ENCODE data around the gene AMTN. TPM values are rescaled to one million over a fixed set of nuclear protein-coding genes. Genes with fewer than 3 reads are reported as not detected.

Gene AMTN
- total and polyA plus RNA-seq, 2 of the 8 experiments (the other 6 are each of a cell fraction or from before 2014, with no cell fraction given): not detected

DNA sequence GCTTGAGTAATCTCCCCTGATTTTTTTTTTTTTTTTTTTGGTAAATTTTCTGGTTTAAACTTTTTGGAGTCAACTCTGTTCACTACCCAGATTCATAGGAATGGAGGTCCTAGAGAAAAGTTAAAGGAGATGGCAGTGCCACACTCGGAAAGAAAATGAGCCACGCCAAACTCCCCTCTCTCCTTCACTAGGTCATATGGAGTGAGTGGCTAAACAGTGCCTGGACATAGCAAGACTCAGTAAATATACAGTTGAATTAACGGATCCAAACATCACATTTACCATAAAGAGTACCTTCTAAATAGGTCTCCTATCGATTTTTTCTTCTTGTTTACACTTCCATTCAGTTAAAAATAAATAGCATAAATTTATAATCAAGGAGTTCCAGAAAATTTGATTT is 13.6 kb upstream of the AMTN start:
- no peak overlapping the region for H3K4me2 ChIP-seq (ENCODE audit: insufficient read depth in 1 of 2, low read depth in 2 of 2, low read length in 2 of 2)
- H2AK5ac ChIP-seq (ENCODE audit: low read depth, low read length): no peak overlapping the region
- no peak overlapping the region for H2BK20ac ChIP-seq (ENCODE audit: low read length)
- whole genome bisulfite sequencing, 2 experiments (ENCODE audit: extremely low coverage in 1 of 2, insufficient coverage in 1 of 2, insufficient read length in 1 of 2, insufficient replicate concordance in 2 of 2, low coverage in 1 of 2, low lambda C conversion rate in 2 of 2, missing lambda C conversion rate in 1 of 2): 76% methylated on average over 4 of the region's 4 CpGs; no CpG with 5 or more reads in 1 of the 2 experiments
- no peaks in the 10 kb centered on the region for H3K23me2 ChIP-seq (ENCODE audit: low read depth, low read length)
- H3K27me3 ChIP-seq (replicated peaks in 1 of 4; ENCODE audit: control insufficient read depth in 3 of 4, extremely low read depth in 1 of 4, insufficient read depth in 3 of 4, low read length in 3 of 4): no peaks in the 10 kb centered on the region
- no peak overlapping the region for H3K56ac ChIP-seq (replicated peaks; ENCODE audit: insufficient read length, low read depth, low read length)
- no peaks in the 10 kb centered on the region for H3K9me3 ChIP-seq (ENCODE audit: insufficient read depth in 2 of 2, low read depth in 1 of 2, low read length in 1 of 2)
- H3K4me1 ChIP-seq (replicated peaks in 1 of 4; ENCODE audit: control insufficient read depth in 3 of 4, insufficient read depth in 4 of 4, low read length in 3 of 4): no peaks in the 10 kb centered on the region
- H2BK5ac ChIP-seq (ENCODE audit: low read depth, low read length): no peak overlapping the region
- H3K79me2 ChIP-seq (ENCODE audit: control insufficient read depth in 1 of 2, insufficient read depth in 2 of 2, low read length in 2 of 2): no peaks in the 10 kb centered on the region
- no peak overlapping the region for H4K8ac ChIP-seq (ENCODE audit: extremely low read depth, insufficient read depth, low read length)
- POLR2A ChIA-PET (ENCODE audit: partially characterized antibody): no interaction called here
- H3K9ac ChIP-seq (replicated peaks in 1 of 4; ENCODE audit: extremely low read depth in 1 of 4, low read depth in 3 of 4, low read length in 3 of 4): no peak overlapping the region
- no peak overlapping the region for H2BK120ac ChIP-seq (replicated peaks; ENCODE audit: low read depth, low read length)
- H4K20me1 ChIP-seq (replicated peaks in 1 of 2; ENCODE audit: control insufficient read depth in 1 of 2, insufficient read depth in 2 of 2, low read length in 2 of 2): no peaks in the 10 kb centered on the region
- H3K4me3 ChIP-seq (ENCODE audit: extremely low read depth in 1 of 4, insufficient read depth in 2 of 4, low read depth in 3 of 4, low read length in 4 of 4): no peak overlapping the region
- no peak overlapping the region for H3K27ac ChIP-seq (ENCODE audit: low read depth, low read length)
- no peak overlapping the region for H3K14ac ChIP-seq (ENCODE audit: insufficient read length)
- H2BK15ac ChIP-seq (ENCODE audit: low read length): no peak overlapping the region
- no peaks in the 10 kb centered on the region for H3K36me3 ChIP-seq (ENCODE audit: control insufficient read depth in 2 of 4, insufficient read depth in 4 of 4, low read length in 3 of 4)
- H2BK12ac ChIP-seq (ENCODE audit: low read depth, low read length): no peak overlapping the region
- no peaks in the 10 kb centered on the region for H3K79me1 ChIP-seq (ENCODE audit: low read depth, low read length)
- CTCF ChIA-PET (ENCODE audit: partially characterized antibody): interaction anchor here (0.8 to 3.4 kb wide), 10 partner anchors 9 to 1543 kb away, joined by 3 to 21 read pairs (median 6); no protein-coding TSS in a partner anchor
- no peak overlapping the region for H3K18ac ChIP-seq (ENCODE audit: extremely low read depth, low read length)
- no peak overlapping the region for H4K5ac ChIP-seq (ENCODE audit: insufficient read length, low read depth, low read length)
- FAIRE-seq (no peak), DNase-seq (ENCODE audit: low read depth in 1 of 2, low spot score in 2 of 2) (no peak)
- H3K23ac ChIP-seq (ENCODE audit: insufficient read length): no peak overlapping the region
- H3K4ac ChIP-seq (replicated peaks; ENCODE audit: insufficient read length, low read depth, low read length): no peak overlapping the region
- no peak overlapping the region for H4K91ac ChIP-seq (replicated peaks; ENCODE audit: insufficient read length, low read length)
- H2AFZ ChIP-seq (ENCODE audit: low read length): no peak overlapping the region
- TF ChIP-seq SUZ12 (IDR thresholded peaks at IDR 0.05; ENCODE audit: low read length) (no peak), SP4 (IDR thresholded peaks at IDR 0.05; ENCODE audit: low read length) (no peak), CTBP2 (IDR thresholded peaks at IDR 0.05; ENCODE audit: borderline replicate concordance, insufficient read depth, insufficient read length, low read length) (no peak), TCF12 (IDR thresholded peaks at IDR 0.05; ENCODE audit: low read depth, low read length) (no peak), JUND (IDR thresholded peaks at IDR 0.05; ENCODE audit: low read length) (no peak), TBP (IDR thresholded peaks at IDR 0.05; ENCODE audit: low read depth, low read length) (no peak), CBX8 (IDR thresholded peaks at IDR 0.05; ENCODE audit: borderline replicate concordance, low read depth, low read length) (no peak), CHD1 (IDR thresholded peaks at IDR 0.05; ENCODE audit: low read depth, low read length) (no peak), TEAD4 (IDR thresholded peaks at IDR 0.05; ENCODE audit: low read depth, low read length) (no peak), MAFK (IDR thresholded peaks at IDR 0.05; ENCODE audit: low read depth, low read length) (no peak)
- TF ChIP-seq, protein P1, sequence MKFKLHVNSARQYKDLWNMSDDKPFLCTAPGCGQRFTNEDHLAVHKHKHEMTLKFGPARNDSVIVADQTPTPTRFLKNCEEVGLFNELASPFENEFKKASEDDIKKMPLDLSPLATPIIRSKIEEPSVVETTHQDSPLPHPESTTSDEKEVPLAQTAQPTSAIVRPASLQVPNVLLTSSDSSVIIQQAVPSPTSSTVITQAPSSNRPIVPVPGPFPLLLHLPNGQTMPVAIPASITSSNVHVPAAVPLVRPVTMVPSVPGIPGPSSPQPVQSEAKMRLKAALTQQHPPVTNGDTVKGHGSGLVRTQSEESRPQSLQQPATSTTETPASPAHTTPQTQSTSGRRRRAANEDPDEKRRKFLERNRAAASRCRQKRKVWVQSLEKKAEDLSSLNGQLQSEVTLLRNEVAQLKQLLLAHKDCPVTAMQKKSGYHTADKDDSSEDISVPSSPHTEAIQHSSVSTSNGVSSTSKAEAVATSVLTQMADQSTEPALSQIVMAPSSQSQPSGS (IDR thresholded peaks at IDR 0.05; ENCODE audit: low read length): no peak
- TF ChIP-seq, protein P2, sequence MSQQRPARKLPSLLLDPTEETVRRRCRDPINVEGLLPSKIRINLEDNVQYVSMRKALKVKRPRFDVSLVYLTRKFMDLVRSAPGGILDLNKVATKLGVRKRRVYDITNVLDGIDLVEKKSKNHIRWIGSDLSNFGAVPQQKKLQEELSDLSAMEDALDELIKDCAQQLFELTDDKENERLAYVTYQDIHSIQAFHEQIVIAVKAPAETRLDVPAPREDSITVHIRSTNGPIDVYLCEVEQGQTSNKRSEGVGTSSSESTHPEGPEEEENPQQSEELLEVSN (IDR thresholded peaks at IDR 0.05): no peak
